A549 (cell line): Measurements from ENCODE around the gene GALNT5.

ENCODE experiments used
- EHF ChIP-seq: fragments of 250-450 bp; sonication (Bioruptor Pico); IDR thresholded peaks from 2 replicates; pipeline ENCODE4 v1.5.0; 2020; ENCODE audit warnings: mild to moderate bottlenecking
- HOXA7 ChIP-seq: fragments of 250-450 bp; sonication (Bioruptor Pico); IDR thresholded peaks from 2 replicates; pipeline ENCODE4 v1.5.0; 2020; ENCODE audit warnings: mild to moderate bottlenecking, moderate library complexity
- HOXB5 ChIP-seq: fragments of 250-450 bp; sonication (Bioruptor Pico); IDR thresholded peaks from 2 replicates; pipeline ENCODE4 v1.5.0; 2020; ENCODE audit warnings: mild to moderate bottlenecking, moderate library complexity
- MAFK ChIP-seq: fragments of 450-650 bp; IDR thresholded peaks from 2 replicates; pipeline ENCODE4 v1.6.1; 2014; ENCODE audit not compliant: partially characterized antibody
- MYC ChIP-seq: IDR thresholded peaks from 2 replicates; pipeline ENCODE4 v1.6.1; 2012; ENCODE audit warnings: mild to moderate bottlenecking, inconsistent platforms, low read length, improper control_type of control experiment, borderline replicate concordance
- PHF8 ChIP-seq: fragments of 200-600 bp; sonication (generic); IDR thresholded peaks from 2 replicates; pipeline ENCODE4 v1.6.1; 2016; ENCODE audit warnings: low read depth, mild to moderate bottlenecking, antibody characterized with exemption, moderate library complexity, borderline replicate concordance
- SMC3 ChIP-seq: fragments of >200 bp; sonication (Bioruptor Twin); formaldehyde crosslinking; IDR thresholded peaks from 3 replicates; pipeline ENCODE4 v1.6.1; 2018; ENCODE audit warnings: inconsistent platforms
- ZFP36 ChIP-seq: fragments of 450-650 bp; IDR thresholded peaks from 2 replicates; pipeline ENCODE4 v1.6.1; 2014; ENCODE audit warnings: borderline replicate concordance; ENCODE audit not compliant: partially characterized antibody
- TF ChIP-seq, protein P1 (sequence below): fragments of >200 bp; sonication (Bioruptor Twin); formaldehyde crosslinking; IDR thresholded peaks from 3 replicates; pipeline ENCODE4 v1.5.1; 2016
- TF ChIP-seq, protein P2 (sequence below): IDR thresholded peaks from 2 replicates; pipeline ENCODE4 v1.6.1; 2012
- TF ChIP-seq, protein P3 (sequence below): IDR thresholded peaks from 2 replicates; pipeline ENCODE4 v1.6.1; 2012; ENCODE audit warnings: low read depth, borderline replicate concordance
- TF ChIP-seq, protein P4 (sequence below): fragments of 450-650 bp; IDR thresholded peaks from 2 replicates; pipeline ENCODE4 v1.6.1; 2014; ENCODE audit warnings: antibody characterized with exemption

DNA sequence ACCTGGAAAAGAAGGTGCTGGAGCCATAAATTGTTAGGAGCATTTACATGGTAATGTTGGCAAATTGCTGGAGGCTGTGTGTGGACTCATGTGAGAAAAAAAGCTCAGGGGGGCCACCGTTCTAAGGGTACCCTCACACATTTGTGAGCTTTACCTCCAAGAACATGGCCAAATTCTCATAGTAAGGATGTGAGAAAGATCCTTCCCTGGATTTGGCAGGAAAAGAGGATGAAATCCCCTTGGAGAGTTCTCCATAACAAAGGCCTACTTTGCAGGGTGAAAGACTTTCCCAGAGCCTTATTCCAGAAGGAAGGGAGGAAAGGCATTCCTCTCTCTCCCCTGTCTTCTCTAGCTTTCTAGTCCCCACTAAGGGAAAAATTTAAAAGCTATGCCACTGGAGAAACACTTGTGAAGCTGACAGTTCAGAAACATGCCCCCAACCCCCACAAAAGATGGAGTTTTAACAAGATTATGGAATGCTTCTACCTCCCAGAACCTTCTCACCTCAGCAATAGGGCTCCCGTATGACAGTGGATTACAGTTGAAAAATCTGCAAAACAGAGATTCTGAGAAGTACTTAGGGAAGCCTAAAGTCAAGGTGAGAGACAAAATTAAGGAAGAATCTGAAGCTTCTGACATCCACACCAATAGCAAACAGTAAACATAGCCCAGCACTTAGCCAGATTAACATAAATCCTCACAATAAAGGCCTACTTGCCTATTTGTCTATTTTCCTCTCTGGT, 88.3 kb downstream of the GALNT5 start:
- TF ChIP-seq, protein P1, sequence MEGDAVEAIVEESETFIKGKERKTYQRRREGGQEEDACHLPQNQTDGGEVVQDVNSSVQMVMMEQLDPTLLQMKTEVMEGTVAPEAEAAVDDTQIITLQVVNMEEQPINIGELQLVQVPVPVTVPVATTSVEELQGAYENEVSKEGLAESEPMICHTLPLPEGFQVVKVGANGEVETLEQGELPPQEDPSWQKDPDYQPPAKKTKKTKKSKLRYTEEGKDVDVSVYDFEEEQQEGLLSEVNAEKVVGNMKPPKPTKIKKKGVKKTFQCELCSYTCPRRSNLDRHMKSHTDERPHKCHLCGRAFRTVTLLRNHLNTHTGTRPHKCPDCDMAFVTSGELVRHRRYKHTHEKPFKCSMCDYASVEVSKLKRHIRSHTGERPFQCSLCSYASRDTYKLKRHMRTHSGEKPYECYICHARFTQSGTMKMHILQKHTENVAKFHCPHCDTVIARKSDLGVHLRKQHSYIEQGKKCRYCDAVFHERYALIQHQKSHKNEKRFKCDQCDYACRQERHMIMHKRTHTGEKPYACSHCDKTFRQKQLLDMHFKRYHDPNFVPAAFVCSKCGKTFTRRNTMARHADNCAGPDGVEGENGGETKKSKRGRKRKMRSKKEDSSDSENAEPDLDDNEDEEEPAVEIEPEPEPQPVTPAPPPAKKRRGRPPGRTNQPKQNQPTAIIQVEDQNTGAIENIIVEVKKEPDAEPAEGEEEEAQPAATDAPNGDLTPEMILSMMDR = no peak
- TF ChIP-seq, protein P2, sequence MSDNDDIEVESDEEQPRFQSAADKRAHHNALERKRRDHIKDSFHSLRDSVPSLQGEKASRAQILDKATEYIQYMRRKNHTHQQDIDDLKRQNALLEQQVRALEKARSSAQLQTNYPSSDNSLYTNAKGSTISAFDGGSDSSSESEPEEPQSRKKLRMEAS = no peak
- no peak for TF ChIP-seq MYC
- no peak for TF ChIP-seq SMC3
- no peak for TF ChIP-seq ZFP36
- no peak for TF ChIP-seq HOXB5 (CRISPR knock-in tag)
- TF ChIP-seq MAFK = no peak
- TF ChIP-seq, protein P3, sequence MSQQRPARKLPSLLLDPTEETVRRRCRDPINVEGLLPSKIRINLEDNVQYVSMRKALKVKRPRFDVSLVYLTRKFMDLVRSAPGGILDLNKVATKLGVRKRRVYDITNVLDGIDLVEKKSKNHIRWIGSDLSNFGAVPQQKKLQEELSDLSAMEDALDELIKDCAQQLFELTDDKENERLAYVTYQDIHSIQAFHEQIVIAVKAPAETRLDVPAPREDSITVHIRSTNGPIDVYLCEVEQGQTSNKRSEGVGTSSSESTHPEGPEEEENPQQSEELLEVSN = no peak
- no peak for TF ChIP-seq PHF8
- no peak for TF ChIP-seq EHF (CRISPR knock-in tag)
- TF ChIP-seq, protein P4, sequence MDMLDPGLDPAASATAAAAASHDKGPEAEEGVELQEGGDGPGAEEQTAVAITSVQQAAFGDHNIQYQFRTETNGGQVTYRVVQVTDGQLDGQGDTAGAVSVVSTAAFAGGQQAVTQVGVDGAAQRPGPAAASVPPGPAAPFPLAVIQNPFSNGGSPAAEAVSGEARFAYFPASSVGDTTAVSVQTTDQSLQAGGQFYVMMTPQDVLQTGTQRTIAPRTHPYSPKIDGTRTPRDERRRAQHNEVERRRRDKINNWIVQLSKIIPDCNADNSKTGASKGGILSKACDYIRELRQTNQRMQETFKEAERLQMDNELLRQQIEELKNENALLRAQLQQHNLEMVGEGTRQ = no peak
- no peak for TF ChIP-seq HOXA7 (CRISPR knock-in tag)
